ENCODE results near the gene USP15. TPM values are rescaled to one million over a fixed set of nuclear protein-coding genes. Genes with fewer than 3 reads are reported as not detected.

Gene USP15
- total RNA-seq, 1 experiment from 2014 or later: 35.3 TPM

- H3K14ac ChIP-seq (ENCODE audit: insufficient read depth, low read length): no peak overlapping the region
- peaks cover 5% of the 10 kb centered on the region for H3K79me1 ChIP-seq (ENCODE audit: insufficient read depth, low read depth, low read length, poor library complexity, severe bottlenecking)
- no peak overlapping the region for H2AFZ ChIP-seq (ENCODE audit: low read length)
- H3K56ac ChIP-seq (ENCODE audit: insufficient read length, low read depth, low read length): no peak overlapping the region
- H4K8ac ChIP-seq (replicated peaks; ENCODE audit: insufficient read length, low read depth, low read length): no peak overlapping the region
- H3K4me2 ChIP-seq (ENCODE audit: insufficient read depth, insufficient read length, low read length): no peak overlapping the region
- H3K27me3 ChIP-seq (ENCODE audit: insufficient read depth, low read length): no peaks in the 10 kb centered on the region
- H4K20me1 ChIP-seq (ENCODE audit: control insufficient read depth, insufficient read depth, insufficient read length): no peaks in the 10 kb centered on the region
- no peak overlapping the region for H3K18ac ChIP-seq (ENCODE audit: insufficient read length, low read depth, low read length)
- H3K36me3 Mint-ChIP-seq (ENCODE audit: insufficient read depth in 1 of 3, low read depth in 3 of 3): peaks cover 0 to 3% (median 0%) of the 10 kb centered on the region in 3 experiments; a peak in 2 of 7 replicates
- H2BK15ac ChIP-seq (ENCODE audit: low read depth, low read length): no peak overlapping the region
- H3K23me2 ChIP-seq (ENCODE audit: insufficient read length, low read depth, low read length, poor library complexity, severe bottlenecking): no peaks in the 10 kb centered on the region
- H3T11ph ChIP-seq (ENCODE audit: low read length): no peak overlapping the region
- H3K23ac ChIP-seq (ENCODE audit: insufficient read length, low read depth, low read length): no peak overlapping the region
- no peak overlapping the region for H2BK120ac ChIP-seq (ENCODE audit: low read depth, low read length, poor library complexity, severe bottlenecking)
- H3K9me3 ChIP-seq (ENCODE audit: control insufficient read depth, low read depth, low read length): no peaks in the 10 kb centered on the region
- no peak overlapping the region for H3K27ac Mint-ChIP-seq
- H2BK5ac ChIP-seq (ENCODE audit: insufficient read length, low read length): no peak overlapping the region
- no peak overlapping the region for H2BK12ac ChIP-seq (ENCODE audit: insufficient read length, low read depth, low read length)
- no peaks in the 10 kb centered on the region for H3K4me1 ChIP-seq (ENCODE audit: insufficient read depth, low read length)
- H3K4me1 Mint-ChIP-seq: peaks cover 0 to 2% of the 10 kb centered on the region in 2 experiments; a peak in 2 of 4 replicates
- WGBS (ENCODE audit: extremely low coverage, insufficient read length, low lambda C conversion rate): no CpG with 5 or more reads among the region's 2 CpGs
- H3K9me3 Mint-ChIP-seq: peaks cover 0 to 4% of the 10 kb centered on the region in 2 experiments; a peak in 1 of 5 replicates
- no peak overlapping the region for H2AK5ac ChIP-seq (ENCODE audit: insufficient read length, low read length)
- no peak for DNase-seq
- H3K27ac ChIP-seq (ENCODE audit: insufficient read length, low read depth, low read length): no peak overlapping the region
- H3K79me2 ChIP-seq (ENCODE audit: insufficient read depth, low read length): peaks cover 5% of the 10 kb centered on the region; the same call in 1 of the 2 replicates
- H3K9ac ChIP-seq (ENCODE audit: extremely low read depth, insufficient read length, low read length): no peak overlapping the region
- no peak overlapping the region for H2BK20ac ChIP-seq (ENCODE audit: low read depth, low read length, poor library complexity, severe bottlenecking)
- no peak overlapping the region for H3K4me3 Mint-ChIP-seq
- H3K27me3 Mint-ChIP-seq (ENCODE audit: low read depth): no peaks in the 10 kb centered on the region
- no peak overlapping the region for H4K91ac ChIP-seq (ENCODE audit: insufficient read length, low read depth, low read length)
- no peak overlapping the region for H3K4ac ChIP-seq (ENCODE audit: low read depth, low read length)
- H4K5ac ChIP-seq (ENCODE audit: insufficient read length, low read depth, low read length): no peak overlapping the region
- TF ChIP-seq CTCF (conservative IDR thresholded peaks at IDR 0.05): no peak
Measured at GRCh38 chr12:62282057-62282774, 22.0 kb downstream of the USP15 start.
